ENCODE measurements around the gene CHST15.

- TF ChIP-seq POLR2A (IDR thresholded peaks at IDR 0.05): no peak
- no peak for TF ChIP-seq CTCF (IDR thresholded peaks at IDR 0.05)
Measured at GRCh38 chr10:124120410-124121061, 27.1 kb upstream of the CHST15 start.
